ENCODE results near the gene RAE1. TPM values are rescaled to one million over a fixed set of nuclear protein-coding genes. Genes with fewer than 3 reads are reported as not detected.
"Not testable (repeated sequence)": the region's sequence is repeated elsewhere in the genome, so short reads cannot be mapped to it uniquely, and the experiment has no call there.

RAE1 gene
- total RNA-seq, 6 donors from 2014 or later, result 10.1 to 31.0 (median 17.9) TPM

- Histone ChIP-seq H3K27me3 (no peaks in the 10 kb centered on the region), H3K4me3 (no peak overlapping the region), H3K27ac (no peak overlapping the region), H3K36me3 (peaks cover 7 to 14% (median 10%) of the 10 kb centered on the region in 4 donors), H3K4me1 (peaks cover 12 to 19% (median 13%) of the 10 kb centered on the region in 4 donors), H3K9me3 (no peaks in the 10 kb centered on the region)
- DNase-seq, result peak in 1 of 2 donors; percentile 70
- ATAC-seq (ENCODE audit: low FRiP score in 2 of 2), result no peak
- no peak for TF ChIP-seq CTCF (IDR thresholded peaks at IDR 0.05)
- 88 to 91% methylated on average over 16 of the region's 16 CpGs for WGBS, 2 donors
These were observed 859 bp upstream of the RAE1 start for GRCh38 chr20:57350081-57350710.

DNA sequence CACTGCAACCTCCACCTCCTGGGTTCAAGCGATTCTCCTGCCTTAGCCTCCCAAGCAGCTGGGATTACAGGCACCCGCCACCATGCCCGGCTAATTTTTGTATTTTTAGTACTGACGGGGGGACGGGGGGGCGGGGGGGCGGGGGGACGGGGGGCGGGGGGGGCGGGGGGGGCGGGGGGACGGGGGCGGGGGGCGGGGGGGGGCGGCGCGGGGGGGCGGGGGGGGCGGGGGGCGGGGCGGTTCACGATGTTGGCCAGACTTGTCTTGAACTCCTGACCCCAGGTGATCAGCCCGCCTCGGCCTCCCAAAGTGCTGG, 371 bp upstream of the RAE1 start:
- Histone ChIP-seq H3K4me1 (peaks cover 12 to 19% (median 13%) of the 10 kb centered on the region in 4 donors), H3K36me3 (peaks cover 7 to 18% (median 12%) of the 10 kb centered on the region in 4 donors), H3K27ac (peak overlapping the region; percentile 88 to 94 (median 90)), H3K4me3 (peak overlapping the region; percentile 83 to 97 (median 89))
- not testable (repeated sequence) for H3K9me3 ChIP-seq; DNase-seq; H3K27me3 ChIP-seq; ATAC-seq (ENCODE audit: low FRiP score in 2 of 2)
- WGBS, 2 donors, result 39% methylated on average over 4 of the region's 24 CpGs; no CpG with 5 or more reads in 1 of the 2 donors

DNA sequence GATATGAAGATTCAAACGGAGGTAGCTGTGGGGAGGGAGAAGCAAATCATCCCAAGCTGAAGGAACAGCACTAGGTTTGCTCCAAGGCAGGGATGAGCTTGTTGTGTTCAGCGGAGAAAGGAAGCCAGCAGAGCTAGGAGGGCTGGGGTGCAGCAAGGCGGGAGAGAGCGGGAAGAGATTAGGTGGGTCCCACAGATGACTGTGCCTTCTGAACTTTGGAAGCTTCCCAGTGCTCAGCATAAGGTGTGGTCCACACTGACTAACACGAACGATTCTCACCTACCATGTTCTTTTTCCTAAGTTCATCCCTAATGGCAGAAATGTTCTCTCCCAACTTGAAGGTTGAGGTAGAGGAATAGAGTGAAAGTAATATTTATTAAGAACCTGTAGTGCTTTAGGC, 1.2 kb downstream of the RAE1 start:
- TF ChIP-seq CTCF (IDR thresholded peaks at IDR 0.05) (no peak), POLR2A (IDR thresholded peaks at IDR 0.05) (no peak), POLR2AphosphoS5 (IDR thresholded peaks at IDR 0.05) (no peak)
- Histone ChIP-seq H3K4me3 (peak overlapping the region in 2 of 4 donors; percentile 88 to 97), H3K27me3 (no peaks in the 10 kb centered on the region), H3K27ac (no peak overlapping the region), H3K36me3 (peaks cover 7 to 33% (median 16%) of the 10 kb centered on the region in 4 donors), H3K9me3 (no peaks in the 10 kb centered on the region), H3K4me1 (peaks cover 12 to 19% (median 13%) of the 10 kb centered on the region in 4 donors)
- DNase-seq (no peak), ATAC-seq (ENCODE audit: low FRiP score in 2 of 2) (no peak)
- WGBS, 2 donors, result 79 to 83% methylated on average over 6 of the region's 6 CpGs

DNA sequence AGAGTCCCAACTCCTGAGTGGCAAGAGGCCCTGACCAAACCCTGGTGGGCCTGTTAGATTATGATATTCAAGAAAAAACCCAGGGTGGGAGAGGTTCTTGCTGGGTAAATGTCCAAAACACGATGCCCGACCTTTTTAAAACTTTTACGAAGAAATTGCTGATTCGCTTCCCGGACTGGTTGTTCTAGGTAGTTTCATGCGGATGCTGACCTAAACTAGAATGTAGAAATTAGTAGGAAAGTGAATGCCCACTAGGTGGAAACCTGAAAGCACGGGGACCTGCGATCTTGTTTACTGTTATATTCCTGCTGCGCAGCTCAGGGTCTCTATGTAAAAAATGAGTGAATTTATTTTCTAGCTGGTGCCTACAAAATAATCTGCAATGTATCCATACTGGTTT, 2.3 kb downstream of the RAE1 start:
- H3K27me3 ChIP-seq, result no peaks in the 10 kb centered on the region
- peaks cover 7 to 33% (median 16%) of the 10 kb centered on the region in 4 donors for H3K36me3 ChIP-seq
- H3K4me1 ChIP-seq, result peaks cover 12 to 19% (median 13%) of the 10 kb centered on the region in 4 donors
- no peaks in the 10 kb centered on the region for H3K9me3 ChIP-seq
- TF ChIP-seq CTCF (IDR thresholded peaks at IDR 0.05), result no peak
- no peak for TF ChIP-seq POLR2AphosphoS5 (IDR thresholded peaks at IDR 0.05)
- TF ChIP-seq POLR2A (IDR thresholded peaks at IDR 0.05), result no peak
- TF ChIP-seq EP300 (IDR thresholded peaks at IDR 0.05), result no peak
- DNase-seq, result no peak
- H3K27ac ChIP-seq, result no peak overlapping the region
- H3K4me3 ChIP-seq, result no peak overlapping the region
- ATAC-seq (ENCODE audit: low FRiP score in 2 of 2), result no peak
- WGBS, 2 donors, result 90 to 93% methylated on average over 9 of the region's 9 CpGs

GRCh38 chr20:57361517-57361916, 10.5 kb downstream of the RAE1 start:
- Histone ChIP-seq H3K9me3 (no peaks in the 10 kb centered on the region), H3K27ac (no peak overlapping the region), H3K27me3 (no peaks in the 10 kb centered on the region), H3K4me1 (no peaks in the 10 kb centered on the region), H3K36me3 (peaks cover 24 to 46% (median 38%) of the 10 kb centered on the region in 4 donors), H3K4me3 (no peak overlapping the region)
- 92 to 93% methylated on average over 6 of the region's 6 CpGs for whole genome bisulfite sequencing, 2 donors
- DNase-seq, result no peak
- TF ChIP-seq CTCF (IDR thresholded peaks at IDR 0.05), result no peak
- no peak for TF ChIP-seq POLR2AphosphoS5 (IDR thresholded peaks at IDR 0.05)
- no peak for TF ChIP-seq POLR2A (IDR thresholded peaks at IDR 0.05)
- TF ChIP-seq EP300 (IDR thresholded peaks at IDR 0.05), result no peak
- no peak for ATAC-seq (ENCODE audit: low FRiP score in 2 of 2)
